Anterior cingulate cortex (tissue), 58 donors: ENCODE data around the gene SHBG.
A peak's percentile ranks its signal among the peaks of the same experiment; 100 is the strongest.
"Not testable (repeated sequence)": the region's sequence is repeated elsewhere in the genome, so short reads cannot be mapped to it uniquely, and the experiment has no call there.

Source experiments
- DNase-seq, 58 donors: peaks; one replicate each; lab custom pipeline; 2025; lab: John Stamatoyannopoulos, UW

SHBG gene

GRCh38 chr17:7641635-7642034 lies 11.7 kb downstream of the SHBG start:
- not testable (repeated sequence) for DNase-seq

- no peak for DNase-seq
These were observed 14.8 kb downstream of the SHBG start for GRCh38 chr17:7644775-7645174.

- DNase-seq, result no peak
These were observed 16.5 kb downstream of the SHBG start for GRCh38 chr17:7646457-7646856.

- DNase-seq, result no peak
These were observed 17.1 kb downstream of the SHBG start for GRCh38 chr17:7647018-7647417.

- DNase-seq, result peak in 53 of 58 donors; percentile 23 to 84 (median 67)
These were observed 20.7 kb downstream of the SHBG start, which contains the start of gene ATP1B2 for GRCh38 chr17:7650509-7651096. Gene ATP1B2 (plus strand): TSS chr17:7650926. CDS start chr17:7651519, 593 bp downstream.

GRCh38 chr17:7651097-7651664 lies 21.2 kb downstream of the SHBG start:
- DNase-seq, result no peak

GRCh38 chr17:7651665-7652387 lies 21.9 kb downstream of the SHBG start:
- peak in 37 of 58 donors; percentile 11 to 65 (median 37) for DNase-seq

- peak in 3 of 58 donors; percentile 10 to 21 (median 11) for DNase-seq
These were observed 22.7 kb downstream of the SHBG start for GRCh38 chr17:7652388-7653356.

- peak in 2 of 58 donors; percentile 4 to 40 for DNase-seq
These were observed 25.1 kb downstream of the SHBG start for GRCh38 chr17:7654832-7655540.

GRCh38 chr17:7655541-7655840 lies 25.6 kb downstream of the SHBG start:
- no peak for DNase-seq

- peak in 52 of 58 donors; percentile 22 to 90 (median 66) for DNase-seq
These were observed 27.1 kb downstream of the SHBG start for GRCh38 chr17:7656958-7657609.

- DNase-seq, result peak in 52 of 58 donors; percentile 21 to 93 (median 74)
These were observed 37.9 kb downstream of the SHBG start for GRCh38 chr17:7667656-7668406.

- no peak for DNase-seq
These were observed 38.5 kb downstream of the SHBG start for GRCh38 chr17:7668482-7668881.

GRCh38 chr17:7673239-7673638 lies 43.3 kb downstream of the SHBG start:
- no peak for DNase-seq

GRCh38 chr17:7674934-7675333 lies 45.0 kb downstream of the SHBG start:
- DNase-seq, result no peak

GRCh38 chr17:7676533-7676932 lies 46.6 kb downstream of the SHBG start:
- no peak for DNase-seq

GRCh38 chr17:7677388-7678067 lies 47.6 kb downstream of the SHBG start:
- DNase-seq, result no peak
